ENCODE data around the gene FERMT3. TPM values are rescaled to one million over a fixed set of nuclear protein-coding genes. Genes with fewer than 3 reads are reported as not detected.

The FERMT3 gene
- total and polyA plus RNA-seq, 4 donors = 17.4 to 182 (median 84.5) TPM

DNA sequence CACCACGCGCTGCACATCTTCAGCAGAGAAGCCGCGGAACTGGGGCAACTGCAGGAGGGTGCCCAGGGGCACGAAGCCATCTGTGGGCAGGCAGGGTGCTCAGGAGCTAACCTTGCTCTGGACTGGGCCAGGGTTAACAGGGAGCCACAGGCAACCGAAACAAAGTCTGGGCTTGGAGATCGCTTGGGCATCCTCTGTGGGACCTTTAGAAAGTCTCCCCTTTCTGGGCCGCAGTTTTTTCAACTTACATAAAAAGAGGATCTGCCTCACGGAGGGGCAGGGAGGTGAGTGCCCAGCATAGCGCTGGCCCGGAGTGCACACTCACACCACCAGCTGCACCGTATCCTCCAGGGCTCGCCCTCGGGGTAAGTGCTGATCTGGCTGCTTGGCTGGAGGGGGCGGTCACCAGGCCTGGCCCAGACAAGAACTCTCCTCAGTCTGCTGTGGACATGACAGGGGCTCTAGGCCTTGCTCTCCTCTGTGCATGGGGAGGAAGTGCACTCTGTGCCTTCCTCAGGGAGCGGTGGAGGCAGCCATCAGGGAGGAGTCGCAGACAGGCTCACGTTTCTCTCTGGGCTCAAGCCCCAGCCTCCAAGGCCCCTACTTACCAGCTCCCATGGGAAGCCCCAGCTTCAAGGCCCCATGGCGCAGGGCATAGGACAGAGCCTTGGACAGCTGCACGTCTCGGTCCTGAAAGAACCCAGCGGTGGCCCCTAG lies 18.5 kb downstream of the FERMT3 start:
- peak overlapping the region in 1 of 2 donors; percentile 91 for H3K27ac ChIP-seq (ENCODE audit: low read depth in 1 of 2, low read length in 1 of 2)
- DNase-seq = no peak
- H3K9ac ChIP-seq (ENCODE audit: insufficient read depth in 1 of 2, low read length in 2 of 2) = peak overlapping the region in 1 of 2 donors; percentile 63
- H3K4me3 ChIP-seq = peak overlapping the region; percentile 66
- WGBS, 2 donors = 61% methylated on average over 21 to 22 of the region's 22 CpGs
- peaks cover 0 to 26% (median 2%) of the 10 kb centered on the region in 4 donors for H3K36me3 ChIP-seq (ENCODE audit: control insufficient read depth in 4 of 4, insufficient read depth in 4 of 4, low read length in 4 of 4)
- H3K27me3 ChIP-seq (ENCODE audit: control insufficient read depth in 3 of 3, insufficient read depth in 3 of 3, low read length in 2 of 3) = no peaks in the 10 kb centered on the region
- no peak for ATAC-seq (ENCODE audit: insufficient read depth, low FRiP score)
- no peaks in the 10 kb centered on the region for H3K9me3 ChIP-seq (ENCODE audit: control insufficient read depth in 4 of 4, insufficient read depth in 3 of 4, low read length in 3 of 4)
- TF ChIP-seq CTCF (IDR thresholded peaks at IDR 0.05; ENCODE audit: control extremely low read depth, extremely low read depth) = no peak
- peaks cover 0 to 29% (median 4%) of the 10 kb centered on the region in 5 donors for H3K4me1 ChIP-seq (ENCODE audit: control insufficient read depth in 5 of 5, insufficient read depth in 5 of 5, low read length in 5 of 5)

- peak; percentile 91 to 93 (median 91) for DNase-seq
- ATAC-seq (ENCODE audit: insufficient read depth, low FRiP score) = peak; percentile 91
- WGBS, 2 donors = 0 to 1% methylated on average over 53 to 54 of the region's 54 CpGs
- Histone ChIP-seq H3K27ac (ENCODE audit: low read depth in 1 of 2, low read length in 1 of 2) (peak within 1 kb of the TSS; percentile 91 to 93), H3K4me3 (peak within 1 kb of the TSS; percentile 66), H3K27me3 (ENCODE audit: control insufficient read depth in 3 of 3, insufficient read depth in 3 of 3, low read length in 2 of 3) (no peaks in the 10 kb centered on the region), H3K4me1 (ENCODE audit: control insufficient read depth in 5 of 5, insufficient read depth in 5 of 5, low read length in 5 of 5) (peaks cover 0 to 30% (median 4%) of the 10 kb centered on the region in 5 donors), H3K9me3 (ENCODE audit: control insufficient read depth in 4 of 4, insufficient read depth in 3 of 4, low read length in 3 of 4) (no peaks in the 10 kb centered on the region), H3K36me3 (ENCODE audit: control insufficient read depth in 4 of 4, insufficient read depth in 4 of 4, low read length in 4 of 4) (peaks cover 0 to 18% (median 2%) of the 10 kb centered on the region in 4 donors), H3K9ac (ENCODE audit: insufficient read depth in 1 of 2, low read length in 2 of 2) (peak within 1 kb of the TSS; percentile 70 to 77)
- no peak for TF ChIP-seq CTCF (IDR thresholded peaks at IDR 0.05; ENCODE audit: control extremely low read depth, extremely low read depth)
These were observed 19.3 kb downstream of the FERMT3 start, which contains the start of the genes NUDT22 and TRPT1 for GRCh38 chr11:64225608-64226506. Gene NUDT22, plus strand, starts transcription at chr11:64226274. Its CDS starts 379 bp downstream, at chr11:64226653. Gene TRPT1, minus strand, starts transcription at chr11:64226186. Its CDS starts 326 bp downstream, at chr11:64225860.

DNA sequence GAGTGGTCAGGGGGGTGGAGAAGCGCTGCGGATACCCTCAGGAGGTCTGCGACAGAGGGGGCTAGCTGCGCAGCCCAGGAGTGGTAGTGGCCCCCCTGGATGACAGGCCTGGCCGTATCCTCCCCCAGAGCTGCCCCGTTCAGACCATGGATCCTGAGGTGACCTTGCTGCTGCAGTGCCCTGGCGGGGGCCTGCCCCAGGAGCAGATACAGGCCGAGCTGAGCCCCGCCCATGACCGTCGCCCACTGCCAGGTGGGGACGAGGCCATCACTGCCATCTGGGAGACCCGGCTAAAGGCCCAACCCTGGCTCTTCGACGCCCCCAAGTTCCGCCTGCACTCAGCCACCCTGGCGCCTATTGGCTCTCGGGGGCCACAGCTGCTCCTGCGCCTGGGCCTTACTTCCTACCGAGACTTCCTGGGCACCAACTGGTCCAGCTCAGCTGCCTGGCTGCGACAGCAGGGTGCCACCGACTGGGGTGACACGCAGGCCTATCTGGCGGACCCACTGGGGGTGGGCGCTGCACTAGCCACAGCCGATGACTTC lies 20.1 kb downstream of the FERMT3 start:
- ATAC-seq (ENCODE audit: insufficient read depth, low FRiP score) = peak; percentile 37
- peaks cover 0 to 35% (median 4%) of the 10 kb centered on the region in 5 donors for H3K4me1 ChIP-seq (ENCODE audit: control insufficient read depth in 5 of 5, insufficient read depth in 5 of 5, low read length in 5 of 5)
- WGBS, 2 donors = 6 to 9% methylated on average over 25 to 26 of the region's 26 CpGs

More for the DNA sequence above, 20.1 kb downstream of the FERMT3 start:
- Histone ChIP-seq H3K27ac (ENCODE audit: low read depth in 1 of 2, low read length in 1 of 2) (peak overlapping the region; percentile 91 to 93), H3K27me3 (ENCODE audit: control insufficient read depth in 3 of 3, insufficient read depth in 3 of 3, low read length in 2 of 3) (no peaks in the 10 kb centered on the region), H3K9me3 (ENCODE audit: control insufficient read depth in 4 of 4, insufficient read depth in 3 of 4, low read length in 3 of 4) (no peaks in the 10 kb centered on the region), H3K36me3 (ENCODE audit: control insufficient read depth in 4 of 4, insufficient read depth in 4 of 4, low read length in 4 of 4) (peaks cover 0 to 14% (median 2%) of the 10 kb centered on the region in 4 donors), H3K4me3 (peak overlapping the region; percentile 64), H3K9ac (ENCODE audit: insufficient read depth in 1 of 2, low read length in 2 of 2) (peak overlapping the region; percentile 70 to 77)
- no peak for TF ChIP-seq CTCF (IDR thresholded peaks at IDR 0.05; ENCODE audit: control extremely low read depth, extremely low read depth)
- peak; percentile 36 to 45 (median 38) for DNase-seq

Measured in lung (tissue), 12 donors.